Inferior parietal cortex (tissue), 1 donor: ENCODE data around the gene PPOX.

ENCODE experiments used
- DNase-seq: peaks from one replicate; pipeline ENCODE4 v3.0.0-alpha.2; 2016; ENCODE audit errors: extremely low spot score

The PPOX gene

GRCh38 chr1:161220002-161220401 is 53.8 kb downstream of the PPOX start:
- no peak for DNase-seq
